Epithelial cell of proximal tubule (primary cell): ENCODE measurements around the gene GPC3. TPM values are rescaled to one million over a fixed set of nuclear protein-coding genes. Genes with fewer than 3 reads are reported as not detected.

Source experiments
- DNase-seq: peaks from one replicate; pipeline ENCODE4 v3.0.0-alpha.2; 2011; ENCODE audit warnings: low read depth
- H3K4me3 ChIP-seq: 2 replicates; pipeline ENCODE4 v1.5.1; 2011; ENCODE audit warnings: low read depth, mild to moderate bottlenecking, low read length
- CTCF ChIP-seq: conservative IDR thresholded peaks from 2 replicates; pipeline ENCODE4 v1.5.1; 2012; ENCODE audit warnings: low read depth, mild to moderate bottlenecking, low read length
- total RNA-seq: library from RNA; depleted of rRNA; stranded (reverse); fragments of >200 nt; gene quantifications from 2 replicates; pipeline ENCODE4 v1.2.3, GENCODE V29; 2015

GPC3 gene
- total RNA-seq, 1 donor from 2014 or later = 3.3 TPM

GRCh38 chrX:133544115-133544514, 441.3 kb downstream of the GPC3 start:
- TF ChIP-seq CTCF = no peak
- peak; percentile 92 for DNase-seq

DNA sequence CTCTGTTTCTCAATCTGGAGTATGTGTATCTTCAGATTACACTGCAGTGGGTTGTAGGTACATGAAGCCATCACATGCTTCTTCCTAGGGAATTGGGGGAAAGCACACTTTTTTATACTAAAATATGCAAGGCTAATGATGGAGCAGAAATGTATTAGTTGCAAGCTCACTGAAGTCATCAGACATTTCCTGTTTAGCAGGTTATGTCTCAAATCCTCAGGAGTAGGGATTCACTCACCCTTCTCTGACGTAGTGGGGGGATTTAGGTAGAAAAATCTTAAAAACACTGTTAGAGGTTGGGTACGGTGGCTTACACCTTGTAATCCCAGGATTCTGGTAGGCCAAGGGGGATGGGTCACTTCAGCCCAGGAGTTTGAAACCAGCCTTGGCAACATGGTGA, 441.7 kb downstream of the GPC3 start:
- DNase-seq = no peak
- no peak for TF ChIP-seq CTCF

More at GRCh38 chrX:133544115-133544514, 441.3 kb downstream of the GPC3 start:
- no peak overlapping the region for H3K4me3 ChIP-seq

DNA sequence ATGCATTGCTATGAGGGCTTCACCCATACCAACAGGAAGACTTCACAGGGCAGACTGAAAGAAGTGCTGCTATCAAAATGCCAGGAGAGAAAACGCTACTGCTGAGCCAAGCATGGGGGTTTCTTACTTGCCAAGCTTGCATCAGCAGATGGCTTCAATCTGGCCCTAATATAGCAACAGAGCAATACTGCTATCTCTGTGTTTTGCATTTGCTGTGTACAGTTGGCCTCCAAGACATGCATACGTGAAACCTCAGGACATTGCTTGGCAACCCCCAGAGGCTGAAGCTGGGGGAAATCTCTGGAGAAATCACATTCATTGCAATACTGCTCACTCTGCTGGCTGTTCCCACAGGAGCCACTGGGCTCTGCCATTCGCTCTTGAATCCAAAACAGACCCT, 442.9 kb downstream of the GPC3 start:
- no peak overlapping the region for H3K4me3 ChIP-seq
- DNase-seq = no peak
- no peak for TF ChIP-seq CTCF

More for the DNA sequence above, 441.7 kb downstream of the GPC3 start:
- no peak overlapping the region for H3K4me3 ChIP-seq

DNA sequence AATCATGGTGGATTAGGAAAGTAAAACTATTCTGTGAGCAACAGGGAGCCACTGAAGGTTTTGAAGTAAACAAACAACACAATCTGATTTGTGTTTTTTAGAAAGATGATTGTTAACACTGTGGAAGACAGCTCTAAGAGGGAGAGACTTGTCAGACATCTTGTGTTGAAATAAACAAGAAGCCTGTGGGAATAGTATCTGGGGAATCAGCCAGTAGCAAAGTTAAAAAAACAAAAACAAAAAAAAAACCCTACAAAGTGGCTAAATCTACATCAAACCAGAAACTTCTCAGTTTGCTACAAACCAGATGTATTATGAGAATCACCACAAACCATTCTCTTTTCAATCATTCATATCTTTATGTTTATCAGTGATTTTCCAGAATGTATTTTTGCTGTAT, 444.4 kb downstream of the GPC3 start:
- no peak for TF ChIP-seq CTCF
- no peak for DNase-seq
- no peak overlapping the region for H3K4me3 ChIP-seq

GRCh38 chrX:133538148-133538547, 447.2 kb downstream of the GPC3 start:
- no peak for TF ChIP-seq CTCF
- DNase-seq = no peak
- H3K4me3 ChIP-seq = no peak overlapping the region

DNA sequence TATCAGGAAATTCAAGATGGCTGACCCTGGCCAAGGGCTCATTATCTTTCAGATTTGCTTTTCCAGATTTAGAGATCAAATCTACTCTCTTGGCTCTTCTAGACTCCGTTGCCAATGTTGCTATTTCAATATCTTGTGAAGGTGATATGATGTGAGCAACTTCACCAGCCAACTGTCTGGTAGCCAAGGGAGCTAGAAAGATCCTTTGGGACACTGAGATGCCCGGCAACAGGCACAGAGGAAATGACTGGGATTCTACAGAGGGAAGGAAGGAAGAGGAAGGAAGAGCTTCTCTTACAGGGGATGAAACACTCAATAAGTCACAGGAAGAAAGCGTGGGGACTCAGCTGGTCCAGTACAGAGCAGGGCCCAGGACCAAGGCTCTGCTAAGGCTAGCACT, 448.3 kb downstream of the GPC3 start:
- TF ChIP-seq CTCF = no peak
- no peak overlapping the region for H3K4me3 ChIP-seq
- DNase-seq = no peak

GRCh38 chrX:133535066-133535465, 450.3 kb downstream of the GPC3 start:
- TF ChIP-seq CTCF = no peak
- DNase-seq = no peak
- H3K4me3 ChIP-seq = no peak overlapping the region
